ENCODE results near the gene TBCK.
"Not testable (repeated sequence)": the region's sequence is repeated elsewhere in the genome, so short reads cannot be mapped to it uniquely, and the experiment has no call there.

The TBCK gene

GRCh38 chr4:106231931-106232330 lies 84.1 kb downstream of the TBCK start:
- no peak overlapping the region for H3K27ac ChIP-seq (ENCODE audit: low read depth, low read length, poor library complexity, severe bottlenecking)
- no peaks in the 10 kb centered on the region for H3K9me2 ChIP-seq (ENCODE audit: low read depth, low read length)
- no peaks in the 10 kb centered on the region for H3K27me3 ChIP-seq (ENCODE audit: insufficient read depth, low read length)
- H3K4me2 ChIP-seq (ENCODE audit: low read length): no peak overlapping the region
- no peaks in the 10 kb centered on the region for H4K20me1 ChIP-seq (ENCODE audit: insufficient read depth, low read length)
- H3K9me3 ChIP-seq (ENCODE audit: low read length): no peaks in the 10 kb centered on the region
- H2AFZ ChIP-seq (ENCODE audit: low read length): no peak overlapping the region
- H3K79me2 ChIP-seq (ENCODE audit: insufficient read depth, low read length): no peaks in the 10 kb centered on the region
- no peaks in the 10 kb centered on the region for H3F3A ChIP-seq (ENCODE audit: insufficient read depth, low read length)
- H3K4me3 ChIP-seq (ENCODE audit: low read depth, low read length, poor library complexity, severe bottlenecking): no peak overlapping the region
- TF ChIP-seq CTCF (IDR thresholded peaks at IDR 0.05; ENCODE audit: low read length) (no peak), EZH2 (IDR thresholded peaks at IDR 0.05; ENCODE audit: borderline replicate concordance, low read length) (no peak)
- no peaks in the 10 kb centered on the region for H3K4me1 ChIP-seq (ENCODE audit: insufficient read depth, low read length, severe bottlenecking)
- no peak overlapping the region for H3K9ac ChIP-seq (ENCODE audit: low read length)
- peaks cover 12% of the 10 kb centered on the region for H3K36me3 ChIP-seq (ENCODE audit: insufficient read depth, low read length)

GRCh38 chr4:106222548-106222947 lies 93.5 kb downstream of the TBCK start:
- no peaks in the 10 kb centered on the region for H3K27me3 ChIP-seq (ENCODE audit: insufficient read depth, low read length)
- no peak overlapping the region for H3K4me2 ChIP-seq (ENCODE audit: low read length)
- no peaks in the 10 kb centered on the region for H3K4me1 ChIP-seq (ENCODE audit: insufficient read depth, low read length, severe bottlenecking)
- no peak overlapping the region for H3K4me3 ChIP-seq (ENCODE audit: low read depth, low read length, poor library complexity, severe bottlenecking)
- no peaks in the 10 kb centered on the region for H3K9me3 ChIP-seq (ENCODE audit: low read length)
- no peaks in the 10 kb centered on the region for H3K9me2 ChIP-seq (ENCODE audit: low read depth, low read length)
- H2AFZ ChIP-seq (ENCODE audit: low read length): no peak overlapping the region
- H3F3A ChIP-seq (ENCODE audit: insufficient read depth, low read length): no peaks in the 10 kb centered on the region
- H3K36me3 ChIP-seq (ENCODE audit: insufficient read depth, low read length): no peaks in the 10 kb centered on the region
- no peak overlapping the region for H3K9ac ChIP-seq (ENCODE audit: low read length)
- TF ChIP-seq CTCF (IDR thresholded peaks at IDR 0.05; ENCODE audit: low read length): no peak
- TF ChIP-seq EZH2 (IDR thresholded peaks at IDR 0.05; ENCODE audit: borderline replicate concordance, low read length): no peak
- H3K79me2 ChIP-seq (ENCODE audit: insufficient read depth, low read length): no peaks in the 10 kb centered on the region
- no peaks in the 10 kb centered on the region for H4K20me1 ChIP-seq (ENCODE audit: insufficient read depth, low read length)
- no peak overlapping the region for H3K27ac ChIP-seq (ENCODE audit: low read depth, low read length, poor library complexity, severe bottlenecking)

GRCh38 chr4:106213291-106213690 lies 102.7 kb downstream of the TBCK start:
- H3K27me3 ChIP-seq (ENCODE audit: insufficient read depth, low read length); H3K4me2 ChIP-seq (ENCODE audit: low read length); H3K27ac ChIP-seq (ENCODE audit: low read depth, low read length, poor library complexity, severe bottlenecking); H3K9ac ChIP-seq (ENCODE audit: low read length); H3K9me2 ChIP-seq (ENCODE audit: low read depth, low read length); H3K9me3 ChIP-seq (ENCODE audit: low read length); H3F3A ChIP-seq (ENCODE audit: insufficient read depth, low read length); H3K4me3 ChIP-seq (ENCODE audit: low read depth, low read length, poor library complexity, severe bottlenecking); H3K4me1 ChIP-seq (ENCODE audit: insufficient read depth, low read length, severe bottlenecking); H3K36me3 ChIP-seq (ENCODE audit: insufficient read depth, low read length); H2AFZ ChIP-seq (ENCODE audit: low read length); H4K20me1 ChIP-seq (ENCODE audit: insufficient read depth, low read length); H3K79me2 ChIP-seq (ENCODE audit: insufficient read depth, low read length): not testable (repeated sequence)

GRCh38 chr4:106210021-106210420 lies 106.0 kb downstream of the TBCK start:
- H2AFZ ChIP-seq (ENCODE audit: low read length): no peak overlapping the region
- H3K36me3 ChIP-seq (ENCODE audit: insufficient read depth, low read length): no peaks in the 10 kb centered on the region; the same call in 1 of the 2 replicates
- H3F3A ChIP-seq (ENCODE audit: insufficient read depth, low read length): no peaks in the 10 kb centered on the region
- no peaks in the 10 kb centered on the region for H3K9me3 ChIP-seq (ENCODE audit: low read length)
- no peak for TF ChIP-seq EZH2 (IDR thresholded peaks at IDR 0.05; ENCODE audit: borderline replicate concordance, low read length)
- no peak for TF ChIP-seq CTCF (IDR thresholded peaks at IDR 0.05; ENCODE audit: low read length)
- no peaks in the 10 kb centered on the region for H3K27me3 ChIP-seq (ENCODE audit: insufficient read depth, low read length)
- no peak overlapping the region for H3K4me3 ChIP-seq (ENCODE audit: low read depth, low read length, poor library complexity, severe bottlenecking)
- H3K4me1 ChIP-seq (ENCODE audit: insufficient read depth, low read length, severe bottlenecking): no peaks in the 10 kb centered on the region
- no peak overlapping the region for H3K9ac ChIP-seq (ENCODE audit: low read length)
- no peaks in the 10 kb centered on the region for H3K9me2 ChIP-seq (ENCODE audit: low read depth, low read length)
- H4K20me1 ChIP-seq (ENCODE audit: insufficient read depth, low read length): no peaks in the 10 kb centered on the region
- no peak overlapping the region for H3K4me2 ChIP-seq (ENCODE audit: low read length)
- no peaks in the 10 kb centered on the region for H3K79me2 ChIP-seq (ENCODE audit: insufficient read depth, low read length)
- H3K27ac ChIP-seq (ENCODE audit: low read depth, low read length, poor library complexity, severe bottlenecking): no peak overlapping the region
